GM19240 (cell line): Measurements from ENCODE around the gene FAM228B.

Experiments
- DNase-seq: peaks from one replicate; pipeline ENCODE4 v3.0.0; 2011; ENCODE audit warnings: low spot score; ENCODE audit not compliant: insufficient read length

Gene FAM228B

GRCh38 chr2:24203029-24203786 is 79.9 kb downstream of the FAM228B start:
- no peak for DNase-seq

DNA sequence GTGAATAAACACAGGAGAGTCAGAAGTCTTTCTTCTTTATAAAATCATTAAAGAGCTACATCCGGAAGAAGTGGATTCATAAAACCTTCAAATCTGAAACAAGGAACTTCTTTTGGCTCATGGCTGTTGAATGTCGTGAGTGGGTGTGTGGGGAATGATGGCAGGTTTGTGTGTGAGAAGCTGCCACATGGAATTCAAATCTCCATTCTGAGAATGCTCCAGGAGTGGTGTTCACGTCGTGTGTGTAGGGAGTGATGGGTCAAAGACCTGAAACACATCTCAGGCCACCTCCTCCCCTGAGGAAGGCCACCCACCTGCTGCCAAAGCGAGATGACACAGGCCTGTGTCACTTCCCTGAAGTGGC is 80.5 kb downstream of the FAM228B start:
- no peak for DNase-seq

- no peak for DNase-seq
These were observed 81.2 kb downstream of the FAM228B start for GRCh38 chr2:24204505-24204904.

DNA sequence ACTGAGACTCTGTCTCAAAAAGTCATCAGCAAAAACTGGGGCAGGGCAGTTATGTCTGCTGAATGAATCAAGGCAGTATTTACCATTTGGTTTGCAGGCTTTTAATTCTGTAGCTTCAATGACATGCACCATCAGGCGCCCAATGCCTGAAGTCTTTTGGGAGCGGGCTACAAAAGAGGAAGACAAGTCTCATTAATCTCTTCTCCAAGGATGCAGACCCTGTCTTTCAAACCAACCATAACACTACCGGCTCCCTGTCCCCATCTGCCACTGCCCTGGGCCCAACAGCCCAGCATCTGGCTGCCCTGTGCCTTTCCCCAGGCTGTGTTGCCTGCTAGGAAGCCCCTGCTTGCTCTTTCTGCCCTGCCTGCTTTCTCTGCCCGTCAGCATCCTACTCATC is 81.9 kb downstream of the FAM228B start:
- DNase-seq: no peak

GRCh38 chr2:24206242-24206641 is 83.0 kb downstream of the FAM228B start:
- DNase-seq: no peak

DNA sequence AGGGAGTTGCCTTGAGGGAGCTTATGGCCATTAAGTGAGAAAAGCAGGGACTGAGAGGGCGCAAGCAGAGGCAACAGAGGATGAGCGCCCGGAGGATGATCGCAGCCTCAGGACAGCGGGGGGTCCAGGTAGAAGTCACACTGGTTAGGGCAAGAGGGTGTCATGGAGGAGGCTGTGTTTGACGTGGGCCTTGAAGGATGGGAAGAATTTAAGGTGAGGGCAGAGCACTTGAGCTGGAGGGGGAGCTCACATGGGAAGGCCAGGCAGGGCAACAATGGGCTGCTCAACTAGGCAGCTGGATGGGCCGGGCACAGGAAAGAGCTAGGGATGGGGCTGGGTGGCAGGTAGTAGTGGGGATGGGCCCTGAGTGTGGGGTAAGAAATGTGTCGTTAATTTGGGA is 83.4 kb downstream of the FAM228B start:
- no peak for DNase-seq

DNA sequence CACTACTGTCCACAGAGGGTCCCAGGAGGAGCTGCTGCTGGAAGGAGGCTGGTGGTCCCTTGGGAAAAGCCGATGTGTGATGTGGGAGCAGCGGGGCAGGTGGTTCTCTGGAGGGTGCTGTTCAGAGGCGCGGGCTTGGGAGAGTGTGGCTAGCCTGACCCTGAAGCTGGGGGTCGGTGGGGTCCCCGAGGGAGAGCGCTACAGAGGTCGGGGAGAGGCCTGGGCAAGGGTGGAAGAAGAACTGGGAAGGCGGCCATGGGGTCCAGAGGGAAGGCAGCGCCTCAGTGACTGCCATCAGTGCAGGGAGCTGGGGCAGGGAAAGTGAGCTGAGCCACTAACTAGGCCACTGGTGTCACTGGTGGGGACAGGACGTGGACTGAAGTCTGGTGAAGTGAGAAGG is 84.1 kb downstream of the FAM228B start:
- DNase-seq: no peak

GRCh38 chr2:24208490-24208889 is 85.2 kb downstream of the FAM228B start:
- no peak for DNase-seq

- no peak for DNase-seq
These were observed 86.3 kb downstream of the FAM228B start for GRCh38 chr2:24209389-24210105.

DNA sequence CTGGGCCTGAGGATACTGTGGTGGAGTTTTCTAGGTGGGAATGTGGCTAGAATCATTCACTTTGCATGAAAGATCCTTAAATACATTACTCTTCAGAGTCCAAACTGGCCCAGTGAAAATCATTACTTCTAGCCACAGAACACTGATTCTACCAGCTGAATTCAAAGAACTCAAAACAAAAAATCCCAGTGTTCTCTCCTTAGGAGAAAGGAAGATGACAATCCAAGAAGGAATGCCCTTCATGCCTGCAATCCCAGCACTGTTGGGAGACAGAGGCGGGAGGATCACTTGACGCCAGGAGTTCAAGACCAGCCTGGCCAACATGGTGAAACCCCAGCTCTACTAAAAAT is 86.8 kb downstream of the FAM228B start:
- no peak for DNase-seq

DNA sequence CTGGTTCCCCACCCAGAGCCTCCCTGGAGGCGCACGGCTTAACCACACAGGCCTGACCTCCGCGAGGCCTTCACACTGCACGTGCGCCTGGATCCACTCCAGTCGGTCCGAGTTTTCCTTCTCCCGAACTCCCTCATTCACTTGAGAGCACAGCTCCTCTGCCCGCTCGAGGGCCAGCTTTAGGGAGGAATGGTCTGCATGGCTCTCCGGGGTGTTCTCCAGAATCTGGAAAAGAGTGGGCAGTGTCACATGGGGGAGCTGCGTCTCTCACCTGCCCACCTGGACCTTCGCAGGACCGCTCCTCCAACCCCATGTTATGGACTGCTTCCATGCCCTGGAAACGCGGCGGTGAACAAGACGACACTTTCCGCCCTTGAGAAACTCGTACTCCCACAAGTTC is 87.5 kb downstream of the FAM228B start:
- no peak for DNase-seq

GRCh38 chr2:24211408-24211807 is 88.1 kb downstream of the FAM228B start:
- no peak for DNase-seq

- DNase-seq: peak; percentile 74
These were observed 91.6 kb downstream of the FAM228B start for GRCh38 chr2:24214880-24215279.
